Fibroblast of skin of left biceps (primary cell): ENCODE measurements around the gene RALGDS.
"Not testable (repeated sequence)": the region's sequence is repeated elsewhere in the genome, so short reads cannot be mapped to it uniquely, and the experiment has no call there.

Source experiments
- DNase-seq, 2 experiments: peaks; one replicate each; pipeline ENCODE4 v3.0.0-alpha.2; 2013; ENCODE audit warnings: low read depth in 2 of 2

RALGDS gene

DNA sequence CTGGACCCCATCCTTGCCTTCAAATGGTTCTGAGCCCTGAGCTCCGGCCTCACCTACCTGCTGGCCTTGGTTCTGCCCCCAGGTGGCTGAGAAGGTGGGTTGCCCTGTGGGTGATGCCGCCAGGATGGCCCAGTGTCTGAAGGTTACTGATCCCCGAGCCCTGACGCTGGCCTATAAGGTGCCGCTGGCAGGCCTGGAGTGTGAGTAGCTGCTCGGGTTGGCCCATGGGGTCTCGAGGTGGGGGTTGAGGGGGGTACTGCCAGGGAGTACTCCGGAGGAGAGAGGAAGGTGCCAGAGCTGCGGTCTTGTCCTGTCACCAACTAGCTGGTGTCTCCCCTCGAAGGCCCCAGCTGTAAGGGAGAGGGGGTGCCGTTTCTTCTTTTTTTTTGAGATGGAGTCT, 54.0 kb downstream of the RALGDS start:
- no peak for DNase-seq

DNA sequence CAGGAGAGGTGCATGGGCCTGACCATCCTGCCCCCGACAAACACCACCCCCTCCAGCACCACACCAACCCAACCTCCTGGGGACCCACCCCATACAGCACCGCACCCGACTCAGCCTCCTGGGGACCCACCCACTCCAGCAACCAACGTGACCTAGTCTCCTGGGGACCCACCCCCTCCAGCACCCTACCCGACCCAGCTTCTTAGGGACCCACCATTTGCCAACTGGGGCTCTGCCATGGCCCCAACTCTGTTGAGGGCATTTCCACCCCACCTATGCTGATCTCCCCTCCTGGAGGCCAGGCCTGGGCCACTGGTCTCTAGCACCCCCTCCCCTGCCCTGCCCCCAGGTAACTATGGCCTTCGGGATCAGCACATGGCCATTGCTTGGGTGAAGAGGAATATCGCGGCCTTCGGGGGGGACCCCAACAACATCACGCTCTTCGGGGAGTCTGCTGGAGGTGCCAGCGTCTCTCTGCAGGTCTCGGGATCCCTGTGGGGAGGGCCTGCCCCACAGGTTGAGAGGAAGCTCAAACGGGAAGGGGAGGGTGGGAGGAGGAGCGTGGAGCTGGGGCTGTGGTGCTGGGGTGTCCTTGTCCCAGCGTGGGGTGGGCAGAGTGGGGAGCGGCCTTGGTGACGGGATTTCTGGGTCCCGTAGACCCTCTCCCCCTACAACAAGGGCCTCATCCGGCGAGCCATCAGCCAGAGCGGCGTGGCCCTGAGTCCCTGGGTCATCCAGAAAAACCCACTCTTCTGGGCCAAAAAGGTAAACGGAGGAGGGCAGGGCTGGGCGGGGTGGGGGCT, 54.7 kb downstream of the RALGDS start:
- no peak for DNase-seq

DNA sequence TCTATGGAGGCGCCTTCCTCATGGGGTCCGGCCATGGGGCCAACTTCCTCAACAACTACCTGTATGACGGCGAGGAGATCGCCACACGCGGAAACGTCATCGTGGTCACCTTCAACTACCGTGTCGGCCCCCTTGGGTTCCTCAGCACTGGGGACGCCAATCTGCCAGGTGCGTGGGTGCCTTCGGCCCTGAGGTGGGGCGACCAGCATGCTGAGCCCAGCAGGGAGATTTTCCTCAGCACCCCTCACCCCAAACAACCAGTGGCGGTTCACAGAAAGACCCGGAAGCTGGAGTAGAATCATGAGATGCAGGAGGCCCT, 56.0 kb downstream of the RALGDS start:
- no peak for DNase-seq

DNA sequence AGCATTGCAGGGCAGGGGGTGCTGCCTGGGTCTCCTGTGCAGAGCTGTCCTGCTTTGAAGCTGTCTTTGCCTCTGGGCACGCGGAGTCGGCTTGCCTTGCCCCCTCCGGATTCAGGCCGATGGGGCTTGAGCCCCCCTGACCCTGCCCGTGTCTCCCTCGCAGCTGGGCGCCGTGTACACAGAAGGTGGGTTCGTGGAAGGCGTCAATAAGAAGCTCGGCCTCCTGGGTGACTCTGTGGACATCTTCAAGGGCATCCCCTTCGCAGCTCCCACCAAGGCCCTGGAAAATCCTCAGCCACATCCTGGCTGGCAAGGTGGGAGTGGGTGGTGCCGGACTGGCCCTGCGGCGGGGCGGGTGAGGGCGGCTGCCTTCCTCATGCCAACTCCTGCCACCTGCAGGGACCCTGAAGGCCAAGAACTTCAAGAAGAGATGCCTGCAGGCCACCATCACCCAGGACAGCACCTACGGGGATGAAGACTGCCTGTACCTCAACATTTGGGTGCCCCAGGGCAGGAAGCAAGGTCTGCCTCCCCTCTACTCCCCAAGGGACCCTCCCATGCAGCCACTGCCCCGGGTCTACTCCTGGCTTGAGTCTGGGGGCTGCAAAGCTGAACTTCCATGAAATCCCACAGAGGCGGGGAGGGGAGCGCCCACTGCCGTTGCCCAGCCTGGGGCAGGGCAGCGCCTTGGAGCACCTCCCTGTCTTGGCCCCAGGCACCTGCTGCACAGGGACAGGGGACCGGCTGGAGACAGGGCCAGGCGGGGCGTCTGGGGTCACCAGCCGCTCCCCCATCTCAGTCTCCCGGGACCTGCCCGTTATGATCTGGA, 56.6 kb downstream of the RALGDS start:
- no peak for DNase-seq

DNA sequence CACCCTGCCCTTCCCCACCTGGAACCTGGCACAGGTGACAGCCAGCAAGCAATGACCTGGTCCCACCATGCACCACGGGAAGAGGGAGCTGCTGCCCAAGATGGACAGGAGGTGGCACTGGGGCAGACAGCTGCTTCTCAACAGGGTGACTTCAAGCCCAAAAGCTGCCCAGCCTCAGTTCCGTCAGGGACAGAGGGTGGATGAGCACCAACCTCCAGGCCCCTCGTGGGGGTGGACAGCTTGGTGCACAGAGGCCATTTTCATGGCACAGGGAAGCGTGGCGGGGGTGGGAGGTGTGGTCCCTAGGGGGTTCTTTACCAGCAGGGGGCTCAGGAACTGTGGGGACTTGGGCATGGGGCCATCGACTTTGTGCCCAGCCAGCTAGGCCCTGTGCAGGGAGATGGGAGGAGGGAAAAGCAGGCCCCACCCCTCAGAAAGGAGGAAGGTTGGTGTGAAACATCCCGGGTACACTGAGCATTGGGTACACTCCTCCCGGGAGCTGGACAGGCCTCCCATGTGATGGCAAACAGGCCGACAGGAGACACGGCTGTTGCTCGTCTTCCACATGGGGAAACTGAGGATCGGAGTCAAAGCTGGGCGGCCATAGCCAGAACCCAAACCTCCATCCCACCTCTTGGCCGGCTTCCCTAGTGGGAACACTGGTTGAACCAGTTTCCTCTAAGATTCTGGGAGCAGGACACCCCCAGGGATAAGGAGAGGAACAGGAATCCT, 57.4 kb downstream of the RALGDS start:
- no peak for DNase-seq

DNA sequence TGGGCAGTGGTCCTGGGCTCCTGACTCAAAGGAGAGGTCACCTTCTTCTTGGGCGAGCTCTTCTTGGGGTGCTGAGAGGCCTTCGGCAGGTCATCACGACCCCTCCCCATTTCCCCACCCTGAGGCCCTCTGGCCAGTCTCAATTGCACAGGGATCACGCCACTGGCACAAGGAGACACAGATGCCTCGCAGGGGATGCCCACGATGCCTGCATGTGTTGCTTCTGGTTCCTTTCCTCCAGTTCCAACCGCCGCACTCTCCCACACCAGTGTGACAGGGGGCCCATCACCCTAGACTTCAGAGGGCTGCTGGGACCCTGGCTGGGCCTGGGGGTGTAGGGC, 57.9 kb downstream of the RALGDS start:
- no peak for DNase-seq

DNA sequence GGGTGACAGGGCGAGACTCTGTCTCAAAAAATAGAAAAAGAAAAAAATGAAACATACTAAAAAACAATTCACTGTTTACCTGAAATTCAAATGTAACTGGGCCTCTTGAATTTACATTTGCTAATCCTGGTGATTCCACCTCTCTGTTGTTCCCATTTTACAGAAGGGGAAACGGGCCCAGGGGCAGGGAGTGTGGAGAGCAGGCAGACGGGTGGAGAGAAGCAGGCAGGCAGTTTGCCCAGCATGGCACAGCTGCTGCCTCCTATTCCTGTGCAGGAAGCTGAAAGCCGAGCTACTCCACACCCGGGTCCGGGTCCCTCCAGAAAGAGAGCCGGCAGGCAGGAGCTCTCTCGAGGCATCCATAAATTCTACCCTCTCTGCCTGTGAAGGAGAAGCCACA, 58.5 kb downstream of the RALGDS start:
- not testable (repeated sequence) for DNase-seq

DNA sequence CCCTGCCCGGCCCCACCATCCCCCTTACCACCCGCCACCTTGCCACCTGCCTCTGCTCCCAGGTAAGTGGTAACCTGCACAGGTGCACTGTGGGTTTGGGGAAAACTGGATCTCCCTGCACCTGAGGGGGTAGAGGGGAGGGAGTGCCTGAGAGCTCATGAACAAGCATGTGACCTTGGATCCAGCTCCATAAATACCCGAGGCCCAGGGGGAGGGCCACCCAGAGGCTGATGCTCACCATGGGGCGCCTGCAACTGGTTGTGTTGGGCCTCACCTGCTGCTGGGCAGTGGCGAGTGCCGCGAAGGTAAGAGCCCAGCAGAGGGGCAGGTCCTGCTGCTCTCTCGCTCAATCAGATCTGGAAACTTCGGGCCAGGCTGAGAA, 59.3 kb downstream of the RALGDS start, which contains the start of gene CEL:
Gene CEL, plus strand, starts transcription at position 218 of the 382 bp plus-strand sequence. Its CDS starts 22 bp downstream, at position 240.
- DNase-seq = not testable (repeated sequence)

DNA sequence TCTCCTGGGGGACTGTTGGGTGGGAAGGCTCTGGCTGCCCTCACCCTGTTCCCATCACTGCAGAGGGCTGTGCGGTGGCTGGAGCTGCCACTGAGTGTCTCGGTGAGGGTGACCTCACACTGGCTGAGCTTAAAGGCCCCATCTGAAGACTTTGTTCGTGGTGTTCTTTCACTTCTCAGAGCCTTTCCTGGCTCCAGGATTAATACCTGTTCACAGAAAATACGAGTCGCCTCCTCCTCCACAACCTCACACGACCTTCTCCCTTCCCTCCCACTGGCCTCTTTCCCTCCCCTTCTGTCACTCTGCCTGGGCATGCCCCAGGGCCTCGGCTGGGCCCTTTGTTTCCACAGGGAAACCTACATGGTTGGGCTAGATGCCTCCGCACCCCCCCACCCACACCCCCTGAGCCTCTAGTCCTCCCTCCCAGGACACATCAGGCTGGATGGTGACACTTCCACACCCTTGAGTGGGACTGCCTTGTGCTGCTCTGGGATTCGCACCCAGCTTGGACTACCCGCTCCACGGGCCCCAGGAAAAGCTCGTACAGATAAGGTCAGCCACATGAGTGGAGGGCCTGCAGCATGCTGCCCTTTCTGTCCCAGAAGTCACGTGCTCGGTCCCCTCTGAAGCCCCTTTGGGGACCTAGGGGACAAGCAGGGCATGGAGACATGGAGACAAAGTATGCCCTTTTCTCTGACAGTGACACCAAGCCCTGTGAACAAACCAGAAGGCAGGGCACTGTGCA, 59.8 kb downstream of the RALGDS start:
- not testable (repeated sequence) for DNase-seq

DNA sequence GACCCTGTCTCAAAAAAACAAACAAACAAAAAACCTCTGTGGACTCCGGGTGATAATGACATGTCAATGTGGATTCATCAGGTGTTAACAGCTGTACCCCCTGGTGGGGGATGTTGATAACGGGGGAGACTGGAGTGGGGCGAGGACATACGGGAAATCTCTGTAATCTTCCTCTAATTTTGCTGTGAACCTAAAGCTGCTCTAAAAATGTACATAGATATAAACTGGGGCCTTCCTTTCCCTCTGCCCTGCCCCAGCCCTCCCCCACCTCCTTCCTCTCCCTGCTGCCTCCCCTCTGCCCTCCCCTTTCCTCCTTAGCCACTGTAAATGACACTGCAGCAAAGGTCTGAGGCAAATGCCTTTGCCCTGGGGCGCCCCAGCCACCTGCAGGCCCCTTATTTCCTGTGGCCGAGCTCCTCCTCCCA, 60.6 kb downstream of the RALGDS start:
- DNase-seq = no peak

DNA sequence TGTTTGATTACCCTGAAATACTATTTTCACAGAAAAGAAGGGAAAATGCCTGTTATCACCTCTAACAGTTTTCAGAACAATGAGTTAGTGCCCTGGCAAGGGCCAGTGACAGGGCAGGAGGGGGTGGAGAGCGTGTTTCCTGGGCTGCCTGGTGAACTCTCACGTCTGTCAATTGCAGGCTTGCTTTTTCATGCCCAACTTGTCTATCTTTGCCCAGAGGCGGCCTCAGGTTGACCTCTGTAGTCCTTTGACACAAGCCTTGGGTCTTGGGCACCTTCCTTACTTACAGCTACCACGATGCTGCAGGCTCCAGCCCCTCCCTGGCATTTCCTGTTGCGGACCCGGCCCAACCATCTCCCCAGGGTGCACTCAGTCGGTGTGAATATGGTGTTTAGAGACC, 61.4 kb downstream of the RALGDS start:
- no peak for DNase-seq

DNA sequence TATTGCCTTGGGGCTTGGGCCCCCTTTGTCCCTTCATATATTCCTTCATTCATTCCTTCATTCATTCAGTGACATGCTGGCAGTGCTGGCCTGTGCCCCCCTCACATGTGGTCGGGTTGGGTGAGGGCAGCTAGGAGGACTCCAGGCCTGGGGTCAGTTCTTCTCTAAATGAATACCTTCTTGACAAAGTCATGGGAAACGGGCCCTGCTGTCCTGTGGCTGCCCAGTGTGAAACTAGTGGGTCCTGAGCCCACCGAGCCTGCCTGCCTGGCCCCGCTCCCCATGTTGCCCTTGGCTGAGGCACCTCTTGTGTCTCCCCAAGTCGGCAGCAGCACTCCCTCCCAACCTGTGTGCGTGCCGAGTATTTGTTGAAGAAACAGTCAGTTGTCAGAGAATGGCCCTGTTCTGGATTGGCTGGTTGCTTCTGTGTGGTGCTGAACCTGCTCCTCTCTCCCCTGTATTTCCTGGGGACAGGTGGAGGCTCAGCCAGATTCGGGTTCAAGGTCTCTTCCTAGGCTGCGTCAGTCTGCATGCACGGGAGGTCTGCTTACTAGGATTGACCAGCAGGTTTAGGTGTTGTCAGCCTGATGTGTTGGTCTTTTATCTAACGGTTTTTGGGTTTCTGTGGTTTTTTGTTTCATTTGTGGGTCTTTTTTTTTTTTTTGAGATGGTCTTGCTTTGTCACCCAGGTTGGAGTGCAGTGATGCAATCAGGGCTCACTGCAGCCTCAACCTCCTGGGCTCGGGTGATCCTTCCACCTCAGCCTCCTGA, 62.3 kb downstream of the RALGDS start:
- DNase-seq = no peak

DNA sequence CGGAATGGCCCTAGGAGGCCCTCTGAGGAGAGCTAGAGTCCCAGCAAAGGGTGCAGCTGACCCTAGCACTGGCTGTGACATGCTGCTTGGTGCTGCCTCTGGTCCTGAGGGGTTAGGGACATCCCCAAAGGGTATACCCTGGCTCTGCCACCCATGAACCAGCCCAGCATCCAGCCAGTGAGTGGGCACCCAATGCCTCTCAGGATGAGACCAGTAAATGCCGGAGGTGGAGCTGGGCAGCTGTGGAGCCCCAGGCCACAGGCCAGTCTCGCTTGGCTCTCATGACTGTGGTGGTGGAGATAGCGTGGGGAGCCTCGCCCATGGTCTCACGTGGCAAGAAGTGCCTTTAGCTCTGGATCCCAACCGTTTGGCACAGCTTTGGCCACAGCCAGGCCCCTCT, 63.0 kb downstream of the RALGDS start:
- no peak for DNase-seq

DNA sequence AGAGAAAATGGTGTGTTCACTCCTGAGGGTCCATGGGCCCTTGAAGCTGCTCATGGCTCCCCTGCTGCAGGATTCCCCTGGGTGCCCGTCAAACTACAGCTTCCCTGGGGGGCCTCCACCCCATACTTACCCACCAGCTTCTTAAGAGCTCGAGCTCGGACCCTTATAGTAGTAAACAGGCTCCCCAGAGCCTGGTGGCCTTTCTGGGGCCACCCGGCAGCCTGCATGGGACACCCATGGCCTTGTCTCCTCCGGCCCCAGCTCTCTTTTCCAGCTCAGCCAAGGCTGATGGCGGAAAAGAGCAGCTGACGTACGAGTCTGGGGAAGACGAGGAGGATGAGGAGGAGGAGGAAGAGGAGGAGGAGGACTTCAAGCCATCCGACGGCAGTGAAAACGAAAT, 63.5 kb downstream of the RALGDS start:
- DNase-seq = no peak

DNA sequence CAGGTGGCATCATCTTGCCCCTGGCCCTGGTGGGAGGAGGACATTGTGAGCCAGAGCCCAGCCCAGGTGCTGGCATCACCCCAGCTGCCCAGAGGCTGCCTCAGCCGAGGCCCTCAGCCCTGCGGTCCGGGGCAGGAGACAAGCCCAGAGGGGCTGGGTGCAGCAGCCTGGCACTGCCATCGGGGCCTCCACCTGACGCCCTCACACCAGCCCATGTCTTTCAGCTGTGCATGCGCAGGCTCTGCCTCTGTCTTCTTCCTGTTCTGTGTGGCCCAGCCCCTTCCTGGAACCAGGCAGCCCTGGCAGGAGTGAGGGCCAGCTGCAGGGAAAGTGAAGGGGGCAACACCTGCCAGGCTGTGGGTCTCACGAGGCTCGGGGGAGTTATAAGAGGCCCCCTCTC, 64.0 kb downstream of the RALGDS start:
- DNase-seq = no peak

DNA sequence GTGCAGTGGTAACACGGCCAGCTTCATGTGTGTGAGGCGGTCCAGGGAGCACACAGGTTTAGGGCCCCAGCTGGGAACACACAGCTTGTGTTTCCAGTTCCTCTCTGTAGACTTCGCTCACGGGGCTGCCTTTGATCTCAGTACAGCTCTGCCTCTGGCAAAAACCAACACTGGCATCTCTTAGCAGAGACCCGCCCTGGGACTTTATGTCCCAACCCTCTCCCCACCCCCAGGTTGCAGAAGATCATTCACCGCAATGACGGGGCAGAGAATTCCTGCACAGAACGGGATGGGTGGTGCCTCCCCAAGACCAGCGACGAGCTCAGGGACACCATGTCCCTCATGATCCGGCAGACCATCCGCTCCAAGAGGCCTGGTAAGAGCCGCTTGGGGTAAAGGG, 64.5 kb downstream of the RALGDS start:
- no peak for DNase-seq

DNA sequence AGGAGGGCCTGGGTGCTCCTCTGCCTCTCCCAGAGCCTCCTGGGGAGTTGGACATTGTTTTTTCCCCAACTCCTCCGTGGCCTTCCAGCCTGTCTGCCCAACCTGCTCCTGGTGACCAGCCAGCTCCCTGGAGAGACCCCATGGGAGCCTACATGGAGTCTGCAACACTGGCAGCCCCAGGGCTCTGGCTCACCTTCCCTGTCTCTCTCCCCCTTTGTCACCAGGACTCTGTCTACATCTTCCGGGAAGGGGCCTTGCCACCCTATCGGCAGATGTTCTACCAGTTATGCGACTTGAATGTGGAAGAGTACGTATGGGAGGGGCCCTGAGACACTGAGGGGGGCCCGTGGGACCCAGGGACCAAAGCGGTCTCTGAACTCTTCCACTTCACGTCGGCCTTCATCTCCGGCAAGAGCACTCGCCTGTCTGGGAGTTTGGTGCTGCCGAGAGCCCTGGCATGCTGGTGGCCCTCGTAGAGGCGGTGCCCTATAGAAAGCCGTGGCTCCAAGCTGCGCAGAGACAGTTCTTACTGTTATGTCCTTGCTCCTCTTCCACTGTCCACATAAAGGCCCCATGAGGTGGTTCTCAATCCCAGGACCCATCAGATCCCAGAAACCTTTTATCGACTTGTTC, 65.1 kb downstream of the RALGDS start:
- DNase-seq = no peak

DNA sequence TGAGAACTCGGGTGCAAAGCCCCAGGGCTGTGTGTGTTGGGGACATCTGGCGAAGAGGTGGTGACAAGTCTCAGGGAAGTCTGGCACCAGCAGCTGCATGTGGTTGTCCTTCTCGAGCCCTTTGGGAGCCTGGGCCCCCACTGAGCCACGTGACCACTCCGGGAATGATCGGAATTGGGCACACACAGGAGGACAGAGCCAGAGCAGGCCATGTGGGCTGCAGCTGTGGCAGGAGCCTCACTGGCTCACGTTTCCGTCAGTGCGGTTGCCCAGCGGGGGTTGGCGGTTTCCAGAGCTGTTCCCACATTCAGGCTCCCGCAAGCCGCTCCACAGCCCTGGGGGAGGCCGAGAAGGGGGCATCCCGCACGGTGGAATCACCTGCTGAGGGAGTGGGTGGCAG, 66.1 kb downstream of the RALGDS start:
- DNase-seq = peak; percentile 80 to 83

DNA sequence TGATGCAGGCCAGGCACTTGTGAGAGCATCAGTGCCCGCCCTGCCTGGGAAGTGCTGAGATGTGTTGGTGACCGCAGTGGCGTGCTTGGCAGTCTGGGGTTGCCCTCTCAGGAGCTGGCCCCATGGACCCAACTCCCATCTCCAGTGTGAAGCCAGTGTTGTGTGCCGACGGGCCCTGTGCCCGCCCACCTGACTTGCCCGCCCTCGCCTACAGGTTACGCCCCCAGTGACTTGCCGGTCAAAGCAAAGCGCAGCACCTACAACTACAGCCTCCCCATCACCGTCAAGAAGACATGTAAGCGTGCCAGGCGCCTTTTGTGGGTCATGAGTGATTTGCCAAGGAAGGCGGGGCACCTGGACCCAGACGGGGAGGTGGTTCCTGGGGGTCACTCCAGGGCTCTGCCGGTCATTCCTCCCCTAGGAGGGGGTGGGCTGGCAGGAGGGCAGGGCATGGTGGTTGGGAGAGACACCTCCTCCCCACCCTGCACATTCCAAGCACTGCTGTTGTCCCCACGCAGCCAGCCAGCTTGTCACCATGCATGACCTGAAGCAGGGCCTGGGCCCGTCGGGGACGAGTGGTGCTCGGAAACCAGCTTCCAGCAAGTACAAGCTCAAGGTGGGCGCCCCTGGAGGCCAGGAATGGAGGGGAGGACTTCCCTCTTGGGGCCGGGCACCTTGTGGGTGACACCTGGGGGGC, 66.7 kb downstream of the RALGDS start:
- no peak for DNase-seq

DNA sequence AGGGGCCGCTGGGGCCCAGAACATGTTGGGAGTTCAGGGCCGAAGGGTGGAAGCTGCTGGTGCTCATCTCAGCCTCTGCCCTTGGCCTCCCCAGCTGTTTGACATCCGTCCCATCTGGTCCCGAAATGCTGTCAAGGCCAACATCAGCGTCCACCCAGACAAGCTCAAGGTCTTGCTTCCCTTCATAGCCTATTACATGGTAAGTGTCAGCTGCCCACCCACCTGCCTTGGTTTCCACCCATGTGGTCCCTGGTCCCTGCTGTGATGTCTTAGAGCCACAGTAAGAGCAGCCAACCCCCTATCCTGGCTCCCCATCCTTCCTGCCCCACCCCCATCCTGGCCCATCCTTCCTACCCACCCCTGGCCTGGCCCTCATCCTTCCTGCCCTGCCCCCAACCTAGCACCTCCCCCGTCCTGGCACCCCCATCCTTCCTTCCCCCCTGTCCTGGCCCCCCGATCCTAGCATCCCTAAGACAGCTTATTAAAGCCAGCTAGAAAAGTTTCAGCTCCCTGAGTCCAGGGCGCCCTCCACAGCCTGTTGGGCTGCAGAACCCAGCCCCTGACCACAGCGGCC, 69.0 kb downstream of the RALGDS start:
- DNase-seq = no peak
